Measurements from ENCODE around the gene BAX.

Gene BAX

GRCh38 chr19:48986211-48986610 is 31.5 kb downstream of the BAX start:
- no peak for DNase-seq (ENCODE audit: extremely low spot score)
- CTCF ChIA-PET = interaction anchor here (1.0 kb wide), 1 partner anchor 13 kb away, joined by 3 read pairs; no protein-coding TSS in a partner anchor
- POLR2A ChIA-PET = interaction anchor here (1.2 kb wide), 1 partner anchor 8 kb away, joined by 4 read pairs; no protein-coding TSS in a partner anchor
- TF ChIP-seq LEF1 (IDR thresholded peaks at IDR 0.05; ENCODE audit: borderline replicate concordance) (no peak), L3MBTL2 (conservative IDR thresholded peaks at IDR 0.05) (no peak), FOXK2 (IDR thresholded peaks at IDR 0.05) (no peak), FOXA1 (IDR thresholded peaks at IDR 0.05) (no peak), TARDBP (IDR thresholded peaks at IDR 0.05) (no peak), CTBP1 (IDR thresholded peaks at IDR 0.05; ENCODE audit: borderline replicate concordance) (no peak), NFRKB (IDR thresholded peaks at IDR 0.05) (no peak), PKNOX1 (IDR thresholded peaks at IDR 0.05) (no peak), FOXM1 (IDR thresholded peaks at IDR 0.05; ENCODE audit: borderline replicate concordance) (no peak), SP1 (IDR thresholded peaks at IDR 0.05) (no peak), ELF4 (IDR thresholded peaks at IDR 0.05) (no peak), HDGF (IDR thresholded peaks at IDR 0.05; ENCODE audit: borderline replicate concordance) (no peak), ARNT (IDR thresholded peaks at IDR 0.05) (no peak)

GRCh38 chr19:48987323-48987722 is 32.6 kb downstream of the BAX start:
- ChIA-PET POLR2A (interaction anchor here (1.2 kb wide), 1 partner anchor 9 kb away, joined by 4 read pairs; no protein-coding TSS in a partner anchor), CTCF (interaction anchor here (0.6 to 1.0 kb wide), 2 partner anchors 12 to 17 kb away, joined by 3 read pairs; no protein-coding TSS in a partner anchor)
- no peak for DNase-seq (ENCODE audit: extremely low spot score)
- TF ChIP-seq LEF1 (IDR thresholded peaks at IDR 0.05; ENCODE audit: borderline replicate concordance) (no peak), HDGF (IDR thresholded peaks at IDR 0.05; ENCODE audit: borderline replicate concordance) (no peak), NFRKB (IDR thresholded peaks at IDR 0.05) (no peak), PKNOX1 (IDR thresholded peaks at IDR 0.05) (no peak), SUZ12 (IDR thresholded peaks at IDR 0.05) (no peak), BHLHE40 (IDR thresholded peaks at IDR 0.05; ENCODE audit: borderline replicate concordance) (no peak), FOXK2 (IDR thresholded peaks at IDR 0.05) (no peak), FOXM1 (IDR thresholded peaks at IDR 0.05; ENCODE audit: borderline replicate concordance) (no peak), ZNF384 (IDR thresholded peaks at IDR 0.05) (no peak), ARNT (IDR thresholded peaks at IDR 0.05) (no peak), CTBP1 (IDR thresholded peaks at IDR 0.05; ENCODE audit: borderline replicate concordance) (no peak), L3MBTL2 (conservative IDR thresholded peaks at IDR 0.05) (no peak)

GRCh38 chr19:48988286-48988685 is 33.6 kb downstream of the BAX start:
- TF ChIP-seq LEF1 (IDR thresholded peaks at IDR 0.05; ENCODE audit: borderline replicate concordance) (no peak), TARDBP (IDR thresholded peaks at IDR 0.05) (no peak), FOXA1 (IDR thresholded peaks at IDR 0.05) (no peak), NFRKB (IDR thresholded peaks at IDR 0.05) (no peak), PKNOX1 (IDR thresholded peaks at IDR 0.05) (no peak), CTBP1 (IDR thresholded peaks at IDR 0.05; ENCODE audit: borderline replicate concordance) (no peak), ELF4 (IDR thresholded peaks at IDR 0.05) (no peak)
- ChIA-PET POLR2A (no interaction called here), CTCF (no interaction called here)
- DNase-seq (ENCODE audit: extremely low spot score) = no peak

GRCh38 chr19:48988860-48989259 is 34.2 kb downstream of the BAX start:
- POLR2A ChIA-PET = no interaction called here
- CTCF ChIA-PET = interaction anchor here (0.6 kb wide), 1 partner anchor 193 kb away, joined by 3 read pairs; no protein-coding TSS in a partner anchor
- TF ChIP-seq LEF1 (IDR thresholded peaks at IDR 0.05; ENCODE audit: borderline replicate concordance) = no peak
- no peak for TF ChIP-seq SUZ12 (IDR thresholded peaks at IDR 0.05)
- no peak for TF ChIP-seq HDGF (IDR thresholded peaks at IDR 0.05; ENCODE audit: borderline replicate concordance)
- no peak for TF ChIP-seq SP1 (IDR thresholded peaks at IDR 0.05)
- no peak for TF ChIP-seq BHLHE40 (IDR thresholded peaks at IDR 0.05; ENCODE audit: borderline replicate concordance)
- TF ChIP-seq ELF4 (IDR thresholded peaks at IDR 0.05) = no peak
- TF ChIP-seq FOXM1 (IDR thresholded peaks at IDR 0.05; ENCODE audit: borderline replicate concordance) = no peak
- TF ChIP-seq CTBP1 (IDR thresholded peaks at IDR 0.05; ENCODE audit: borderline replicate concordance) = no peak
- no peak for DNase-seq (ENCODE audit: extremely low spot score)

GRCh38 chr19:48989701-48990291 is 35.1 kb downstream of the BAX start:
- POLR2A ChIA-PET = no interaction called here

More at GRCh38 chr19:48989701-48990291, 35.1 kb downstream of the BAX start:
- DNase-seq (ENCODE audit: extremely low spot score) = no peak
- TF ChIP-seq BHLHE40 (IDR thresholded peaks at IDR 0.05; ENCODE audit: borderline replicate concordance) (no peak), NFRKB (IDR thresholded peaks at IDR 0.05) (no peak), FOXK2 (IDR thresholded peaks at IDR 0.05) (no peak), ZNF384 (IDR thresholded peaks at IDR 0.05) (no peak), L3MBTL2 (conservative IDR thresholded peaks at IDR 0.05) (no peak), HDGF (IDR thresholded peaks at IDR 0.05; ENCODE audit: borderline replicate concordance) (no peak), LEF1 (IDR thresholded peaks at IDR 0.05; ENCODE audit: borderline replicate concordance) (no peak), PKNOX1 (IDR thresholded peaks at IDR 0.05) (no peak), CTBP1 (IDR thresholded peaks at IDR 0.05; ENCODE audit: borderline replicate concordance) (no peak), FOXM1 (IDR thresholded peaks at IDR 0.05; ENCODE audit: borderline replicate concordance) (no peak), SP1 (IDR thresholded peaks at IDR 0.05) (no peak), TARDBP (IDR thresholded peaks at IDR 0.05) (no peak), ELF4 (IDR thresholded peaks at IDR 0.05) (no peak), SUZ12 (IDR thresholded peaks at IDR 0.05) (no peak), FOXA1 (IDR thresholded peaks at IDR 0.05) (no peak), ARNT (IDR thresholded peaks at IDR 0.05) (no peak)
- CTCF ChIA-PET = no interaction called here

Measured in HEK293T (cell line).